IPS DF 19.7 (cell line): ENCODE data around the gene COL4A2.
"Not testable (repeated sequence)": the region's sequence is repeated elsewhere in the genome, so short reads cannot be mapped to it uniquely, and the experiment has no call there.

Source experiments
- DNase-seq: peaks from one replicate; pipeline ENCODE4 v3.0.0-alpha.2; 2013; ENCODE audit warnings: low read depth, low spot score

COL4A2 gene

DNA sequence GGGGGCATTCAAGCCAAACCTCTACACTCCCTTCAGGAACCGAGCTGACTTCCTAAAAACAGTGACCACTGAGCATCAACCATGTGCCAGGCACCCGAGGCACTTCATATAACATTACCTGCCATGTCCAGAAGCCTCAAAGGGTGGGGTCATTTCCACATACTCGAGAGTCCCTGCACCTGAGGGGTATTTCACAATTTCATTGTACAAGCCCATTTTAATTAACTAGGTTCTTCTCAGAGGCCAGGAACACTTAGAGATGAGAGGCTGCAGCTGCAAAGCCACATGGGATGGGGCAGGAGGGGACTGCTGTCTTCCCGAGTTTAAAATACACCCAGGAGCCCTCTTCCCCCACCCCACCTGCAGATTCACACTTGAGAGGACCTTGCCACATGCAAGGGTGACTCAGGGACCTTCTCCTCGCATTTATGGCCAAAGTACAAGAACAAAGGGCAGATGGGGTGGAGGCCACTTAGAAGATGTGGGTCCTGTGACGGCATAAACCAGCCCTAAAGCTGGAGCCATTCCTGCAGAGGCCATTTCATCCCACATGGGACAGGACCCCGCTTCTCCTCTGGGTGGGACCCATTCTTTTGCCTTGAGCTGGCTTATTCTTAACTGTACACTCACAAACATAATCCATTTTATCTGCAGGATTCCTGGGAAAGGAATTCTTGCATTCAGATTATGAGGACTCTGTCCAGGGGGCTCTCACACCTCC lies 210.6 kb downstream of the COL4A2 start:
- DNase-seq, result no peak

DNA sequence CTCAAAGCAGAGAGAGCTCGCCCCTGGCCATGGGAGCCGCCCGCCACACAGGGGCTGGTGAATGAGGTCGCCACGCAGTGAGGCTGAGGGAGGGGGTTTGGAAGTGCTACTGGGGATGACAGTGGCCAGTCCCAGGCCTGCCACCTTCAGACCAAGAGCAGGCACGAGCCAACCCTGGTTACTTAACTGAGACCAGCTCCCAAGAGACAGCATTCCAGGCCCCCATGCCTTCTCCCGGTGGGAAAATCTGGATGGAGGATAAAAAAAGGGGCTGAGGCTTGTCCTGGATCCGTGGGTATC lies 211.1 kb downstream of the COL4A2 start:
- no peak for DNase-seq

- no peak for DNase-seq
These were observed 211.5 kb downstream of the COL4A2 start for GRCh38 chr13:110518571-110518970.

GRCh38 chr13:110519046-110519445 lies 212.0 kb downstream of the COL4A2 start:
- no peak for DNase-seq

DNA sequence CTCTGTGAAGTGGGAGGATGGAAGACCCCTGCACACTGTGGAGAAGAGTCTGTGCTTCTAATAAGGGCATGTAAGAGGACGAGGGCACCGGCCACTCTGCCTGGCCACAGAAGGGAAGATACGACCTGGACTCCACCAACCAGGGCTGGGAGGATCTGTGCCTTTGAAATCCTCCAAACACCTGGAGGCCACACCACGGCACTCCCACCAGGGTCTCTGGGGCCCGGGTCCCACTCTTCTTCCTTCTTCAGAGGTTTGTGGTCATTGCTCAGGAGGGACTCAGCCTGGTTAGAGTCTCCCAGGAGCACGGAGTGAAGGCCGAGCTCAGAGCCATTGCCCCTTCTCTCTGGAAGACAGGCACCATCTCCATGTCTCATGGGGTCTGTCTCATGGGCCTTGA lies 212.4 kb downstream of the COL4A2 start:
- no peak for DNase-seq

- no peak for DNase-seq
These were observed 213.6 kb downstream of the COL4A2 start for GRCh38 chr13:110520431-110521295.

DNA sequence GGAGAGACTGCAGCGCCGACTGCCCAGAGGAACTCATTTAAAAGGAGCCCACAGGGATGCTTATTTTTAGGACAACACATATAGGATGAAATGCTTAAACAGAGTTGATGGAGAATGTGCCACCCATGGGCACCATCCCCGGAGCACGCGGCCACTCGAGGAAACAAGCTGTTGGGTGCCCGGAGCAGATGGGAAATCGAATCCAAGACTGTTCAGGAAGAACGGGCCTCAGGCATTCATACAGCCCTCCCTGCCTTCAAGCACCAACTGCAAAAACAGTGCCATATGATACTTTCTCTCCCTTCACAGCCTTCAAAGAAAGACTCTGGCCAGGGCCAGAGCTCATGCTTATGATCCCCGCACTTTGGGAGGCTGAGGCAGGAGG lies 214.2 kb downstream of the COL4A2 start:
- DNase-seq, result no peak

DNA sequence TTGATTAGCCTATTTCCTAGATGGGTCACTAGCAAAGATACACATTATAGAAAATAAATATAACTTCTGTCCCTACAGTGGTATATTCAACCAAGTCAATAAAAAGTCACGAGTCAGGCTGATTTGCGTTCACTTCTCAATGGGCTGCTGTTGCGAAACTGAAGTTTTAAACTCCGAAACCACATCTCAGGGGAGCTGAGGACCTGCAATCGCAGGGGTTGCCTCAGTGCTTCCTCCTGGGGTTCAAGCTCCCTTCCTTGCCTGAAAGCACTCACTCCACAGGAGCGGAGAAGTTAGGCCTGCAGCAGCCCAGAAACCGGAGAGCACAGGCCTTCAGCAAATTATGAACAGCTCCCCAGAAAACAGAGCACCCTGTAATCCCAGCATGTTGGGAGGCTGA lies 214.9 kb downstream of the COL4A2 start:
- no peak for DNase-seq

GRCh38 chr13:110522721-110523120 lies 215.6 kb downstream of the COL4A2 start:
- DNase-seq, result no peak

- DNase-seq, result no peak
These were observed 216.1 kb downstream of the COL4A2 start for GRCh38 chr13:110523180-110523579.

- no peak for DNase-seq
These were observed 216.9 kb downstream of the COL4A2 start for GRCh38 chr13:110523838-110524540.

DNA sequence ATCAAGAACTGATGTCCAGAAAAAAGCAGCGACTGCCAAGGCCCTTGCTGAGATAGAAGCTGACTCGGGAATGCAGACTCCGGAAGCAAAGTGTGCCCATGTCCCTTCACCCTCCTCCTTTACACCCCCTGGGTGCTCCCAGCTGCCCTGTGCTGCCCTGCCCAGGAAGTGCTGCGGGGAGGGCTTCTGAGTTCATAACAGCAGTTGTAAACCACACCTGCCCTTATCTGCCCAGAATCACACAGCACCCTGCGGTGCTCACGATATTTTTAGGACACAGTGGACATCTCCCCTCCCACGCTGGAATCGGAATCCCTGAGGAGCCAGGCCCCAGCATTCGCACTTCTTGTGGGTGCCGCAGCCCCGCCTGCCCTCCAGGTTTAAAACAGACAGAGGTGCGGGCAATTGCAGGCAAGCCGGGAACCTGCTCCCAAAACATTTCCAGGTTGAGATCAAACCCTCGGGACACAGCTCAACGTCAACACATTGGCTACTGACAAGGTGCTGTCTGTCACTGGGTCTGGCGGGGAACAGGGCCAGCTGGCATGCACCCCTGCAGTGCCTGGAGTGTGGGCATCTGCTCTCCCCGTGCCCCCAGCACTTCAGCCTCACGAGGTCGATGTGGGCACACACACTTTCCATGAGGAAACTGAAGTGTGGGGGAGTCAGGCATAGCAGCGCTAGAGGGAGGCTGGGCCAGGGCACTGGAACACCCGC lies 217.6 kb downstream of the COL4A2 start:
- DNase-seq, result no peak

GRCh38 chr13:110525328-110526319 lies 218.5 kb downstream of the COL4A2 start:
- DNase-seq, result no peak

- DNase-seq, result no peak
These were observed 221.3 kb downstream of the COL4A2 start for GRCh38 chr13:110528371-110528770.

GRCh38 chr13:110528911-110529310 lies 221.8 kb downstream of the COL4A2 start:
- DNase-seq, result no peak

DNA sequence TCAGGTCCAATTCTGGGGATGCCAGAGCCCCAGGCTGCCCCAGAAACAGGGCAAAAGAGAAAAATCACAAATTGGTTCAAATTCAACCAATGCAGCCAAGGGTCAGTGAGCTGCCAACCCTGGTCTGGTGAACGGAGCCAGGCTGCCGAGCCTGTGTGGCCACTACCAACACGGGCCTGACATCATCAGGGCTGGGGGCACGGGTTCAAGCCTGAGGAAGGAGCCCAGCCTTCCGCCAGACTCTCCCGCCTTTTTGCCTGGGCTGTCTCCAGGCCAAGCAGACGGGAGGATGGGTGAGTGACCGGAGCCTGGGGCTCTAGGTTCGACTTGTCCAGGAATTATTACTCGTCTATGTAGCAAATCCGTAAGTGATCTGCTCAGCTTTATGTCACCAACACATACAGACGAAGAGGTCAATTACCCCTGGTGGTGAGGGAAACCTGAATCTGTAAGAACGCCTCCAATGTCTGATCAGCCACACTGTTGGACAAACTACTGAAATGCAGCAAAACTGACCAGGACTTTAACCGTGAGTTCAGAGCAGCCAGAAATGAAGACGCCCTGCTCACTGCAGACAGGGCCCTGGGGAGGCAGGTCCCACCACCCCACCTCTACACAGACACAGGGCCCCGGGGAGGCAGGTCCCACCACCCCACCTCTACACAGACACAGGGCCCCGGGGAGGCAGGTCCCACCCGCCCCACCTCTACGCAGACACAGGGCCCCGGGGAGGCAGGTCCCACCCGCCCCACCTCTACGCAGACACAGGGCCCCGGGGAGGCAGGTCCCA lies 222.6 kb downstream of the COL4A2 start:
- DNase-seq, result no peak

- DNase-seq, result no peak
These were observed 224.0 kb downstream of the COL4A2 start for GRCh38 chr13:110531100-110531499.

DNA sequence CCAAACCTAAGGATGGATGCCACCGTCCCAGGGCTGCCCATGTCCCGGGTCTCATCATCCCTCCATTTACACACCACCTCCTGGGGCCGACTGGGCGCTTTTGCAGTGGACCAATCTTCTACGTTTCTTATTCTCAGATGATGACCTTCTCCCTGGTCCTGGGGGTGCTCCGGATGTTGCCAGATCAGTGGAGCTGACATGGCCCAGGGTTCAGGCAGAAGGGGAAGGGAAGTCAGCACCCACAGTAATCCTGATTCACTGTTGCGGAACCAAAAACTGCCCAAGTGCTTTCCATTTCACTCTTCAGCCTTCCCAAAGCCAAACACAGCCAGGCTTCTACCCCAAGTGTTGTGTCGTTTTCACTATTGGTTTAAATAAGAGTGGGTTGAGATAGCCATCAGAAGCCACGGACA lies 224.6 kb downstream of the COL4A2 start:
- DNase-seq, result no peak

DNA sequence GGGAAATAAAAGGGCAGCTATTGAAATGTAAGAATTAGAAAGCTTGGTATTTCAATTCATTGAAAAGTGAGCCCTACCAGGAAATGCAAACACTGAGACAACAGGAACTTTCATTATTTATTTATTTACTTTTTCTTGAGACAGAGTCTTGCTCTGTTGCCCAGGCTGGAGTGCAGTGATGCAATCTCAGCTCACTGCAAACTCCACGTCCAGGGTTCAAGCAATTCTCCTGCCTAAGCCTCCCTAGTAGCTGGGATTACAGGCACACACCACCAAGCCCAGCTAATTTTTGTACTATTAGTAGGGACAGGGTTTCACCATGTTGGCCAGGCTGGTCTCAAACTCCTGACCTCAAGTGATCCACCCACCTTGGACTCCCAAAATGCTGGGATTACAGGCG lies 225.2 kb downstream of the COL4A2 start:
- not testable (repeated sequence) for DNase-seq
